ENCODE data around the gene TNN.

Gene TNN

DNA sequence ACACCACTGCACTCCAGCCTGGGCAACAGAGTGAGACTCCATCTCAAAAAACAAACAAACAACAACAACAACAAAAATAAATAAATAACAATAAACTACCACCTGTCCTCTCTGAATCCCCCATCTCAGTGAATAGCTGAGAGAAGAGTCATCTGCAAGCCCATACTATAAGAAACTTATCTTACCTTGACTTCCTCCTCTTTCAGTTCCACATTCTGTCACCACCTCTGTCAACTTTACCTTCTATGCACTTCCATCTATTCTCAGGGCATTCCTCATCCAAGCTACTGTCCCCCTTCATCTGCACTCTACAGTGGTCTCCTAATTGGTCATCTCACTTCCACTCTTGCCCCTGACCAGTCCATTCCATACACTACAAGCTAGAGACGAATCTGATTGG, 66.9 kb downstream of the TNN start:
- Histone ChIP-seq H3K4me1 (ENCODE audit: low read length) (peaks cover 15% of the 10 kb centered on the region), H3K4me3 (ENCODE audit: low read length) (no peak overlapping the region), H3K9me3 (ENCODE audit: insufficient read depth, low read length) (no peaks in the 10 kb centered on the region), H3K4me2 (ENCODE audit: low read length) (0 out of 2 replicates have a peak overlapping the region, but pooled peaks have one; percentile 1), H3K79me2 (ENCODE audit: low read length) (no peaks in the 10 kb centered on the region), H3K36me3 (replicated peaks; ENCODE audit: low read depth, low read length) (no peaks in the 10 kb centered on the region), H4K20me1 (ENCODE audit: insufficient read depth, low read length) (no peaks in the 10 kb centered on the region), H2AFZ (ENCODE audit: low read depth, low read length) (no peak overlapping the region), H3K27ac (ENCODE audit: low read length) (no peak overlapping the region), H3K9ac (ENCODE audit: low read length) (no peak overlapping the region), H3K27me3 (ENCODE audit: low read depth, low read length) (peaks cover 58% of the 10 kb centered on the region)
- TF ChIP-seq, protein P1, sequence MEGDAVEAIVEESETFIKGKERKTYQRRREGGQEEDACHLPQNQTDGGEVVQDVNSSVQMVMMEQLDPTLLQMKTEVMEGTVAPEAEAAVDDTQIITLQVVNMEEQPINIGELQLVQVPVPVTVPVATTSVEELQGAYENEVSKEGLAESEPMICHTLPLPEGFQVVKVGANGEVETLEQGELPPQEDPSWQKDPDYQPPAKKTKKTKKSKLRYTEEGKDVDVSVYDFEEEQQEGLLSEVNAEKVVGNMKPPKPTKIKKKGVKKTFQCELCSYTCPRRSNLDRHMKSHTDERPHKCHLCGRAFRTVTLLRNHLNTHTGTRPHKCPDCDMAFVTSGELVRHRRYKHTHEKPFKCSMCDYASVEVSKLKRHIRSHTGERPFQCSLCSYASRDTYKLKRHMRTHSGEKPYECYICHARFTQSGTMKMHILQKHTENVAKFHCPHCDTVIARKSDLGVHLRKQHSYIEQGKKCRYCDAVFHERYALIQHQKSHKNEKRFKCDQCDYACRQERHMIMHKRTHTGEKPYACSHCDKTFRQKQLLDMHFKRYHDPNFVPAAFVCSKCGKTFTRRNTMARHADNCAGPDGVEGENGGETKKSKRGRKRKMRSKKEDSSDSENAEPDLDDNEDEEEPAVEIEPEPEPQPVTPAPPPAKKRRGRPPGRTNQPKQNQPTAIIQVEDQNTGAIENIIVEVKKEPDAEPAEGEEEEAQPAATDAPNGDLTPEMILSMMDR (IDR thresholded peaks at IDR 0.05; ENCODE audit: low read depth, low read length), result no peak

DNA sequence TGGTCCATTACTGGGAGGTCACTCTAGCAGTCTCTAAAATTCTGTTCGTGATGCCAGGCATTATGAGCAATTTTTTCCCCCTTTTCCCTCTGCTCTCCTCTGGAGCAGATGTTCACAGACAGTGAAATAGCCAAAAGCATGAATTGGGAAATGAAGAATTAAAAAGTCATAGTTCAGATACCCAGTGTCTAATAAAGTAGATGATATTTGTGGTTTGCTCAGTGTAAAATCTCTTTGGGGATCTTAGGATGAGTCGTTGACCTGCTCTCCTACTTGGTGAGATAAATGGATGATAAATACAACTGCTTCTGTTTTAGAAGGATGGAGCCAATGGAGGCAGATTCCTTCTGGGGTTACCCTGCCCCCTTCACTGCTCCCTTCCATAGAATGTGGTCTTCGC, 68.6 kb downstream of the TNN start:
- no peak overlapping the region for H2AFZ ChIP-seq (ENCODE audit: low read depth, low read length)
- H3K27ac ChIP-seq (ENCODE audit: low read length), result no peak overlapping the region
- H3K27me3 ChIP-seq (ENCODE audit: low read depth, low read length), result peaks cover 67% of the 10 kb centered on the region
- peaks cover 10% of the 10 kb centered on the region for H3K4me1 ChIP-seq (ENCODE audit: low read length)
- no peaks in the 10 kb centered on the region for H3K79me2 ChIP-seq (ENCODE audit: low read length)
- H4K20me1 ChIP-seq (ENCODE audit: insufficient read depth, low read length), result no peaks in the 10 kb centered on the region
- H3K4me3 ChIP-seq (ENCODE audit: low read length), result no peak overlapping the region
- H3K4me2 ChIP-seq (ENCODE audit: low read length), result no peak overlapping the region
- H3K9ac ChIP-seq (ENCODE audit: low read length), result no peak overlapping the region
- TF ChIP-seq EZH2phosphoT487 (IDR thresholded peaks at IDR 0.05; ENCODE audit: low read depth), result no peak
- TF ChIP-seq, protein P1 (IDR thresholded peaks at IDR 0.05; ENCODE audit: low read depth, low read length), result no peak
- no peaks in the 10 kb centered on the region for H3K36me3 ChIP-seq (replicated peaks; ENCODE audit: low read depth, low read length)
- H3K9me3 ChIP-seq (ENCODE audit: insufficient read depth, low read length), result no peaks in the 10 kb centered on the region

DNA sequence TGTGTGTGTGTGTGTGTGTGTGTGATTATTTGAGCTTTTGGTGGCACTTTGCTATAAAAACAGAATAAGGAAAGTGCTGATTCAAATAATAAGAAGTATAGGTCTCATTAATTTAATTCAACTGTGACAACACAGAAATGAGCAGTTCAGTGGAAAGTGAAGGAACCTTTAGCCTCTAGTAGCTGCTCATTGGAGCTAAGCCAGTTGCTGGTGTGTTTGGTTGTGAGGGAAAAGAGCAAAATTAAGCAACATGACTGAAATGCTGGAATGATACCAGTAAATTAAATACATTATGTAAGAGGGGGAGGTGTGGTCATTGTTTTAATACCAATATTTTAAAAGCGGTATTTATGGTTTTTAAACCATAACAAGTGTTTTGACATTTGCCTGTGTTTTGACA, 69.7 kb downstream of the TNN start:
- Histone ChIP-seq H4K20me1 (ENCODE audit: insufficient read depth, low read length) (no peaks in the 10 kb centered on the region), H3K27me3 (ENCODE audit: low read depth, low read length) (peaks cover 73% of the 10 kb centered on the region), H2AFZ (ENCODE audit: low read depth, low read length) (no peak overlapping the region), H3K27ac (ENCODE audit: low read length) (no peak overlapping the region), H3K9ac (ENCODE audit: low read length) (no peak overlapping the region), H3K9me3 (ENCODE audit: insufficient read depth, low read length) (no peaks in the 10 kb centered on the region), H3K36me3 (replicated peaks; ENCODE audit: low read depth, low read length) (no peaks in the 10 kb centered on the region), H3K4me2 (ENCODE audit: low read length) (no peak overlapping the region), H3K4me3 (ENCODE audit: low read length) (no peak overlapping the region), H3K79me2 (ENCODE audit: low read length) (no peaks in the 10 kb centered on the region), H3K4me1 (ENCODE audit: low read length) (peaks cover 15% of the 10 kb centered on the region)
- TF ChIP-seq EZH2phosphoT487 (IDR thresholded peaks at IDR 0.05; ENCODE audit: low read depth), result no peak
- TF ChIP-seq, protein P1 (IDR thresholded peaks at IDR 0.05; ENCODE audit: low read depth, low read length), result no peak

DNA sequence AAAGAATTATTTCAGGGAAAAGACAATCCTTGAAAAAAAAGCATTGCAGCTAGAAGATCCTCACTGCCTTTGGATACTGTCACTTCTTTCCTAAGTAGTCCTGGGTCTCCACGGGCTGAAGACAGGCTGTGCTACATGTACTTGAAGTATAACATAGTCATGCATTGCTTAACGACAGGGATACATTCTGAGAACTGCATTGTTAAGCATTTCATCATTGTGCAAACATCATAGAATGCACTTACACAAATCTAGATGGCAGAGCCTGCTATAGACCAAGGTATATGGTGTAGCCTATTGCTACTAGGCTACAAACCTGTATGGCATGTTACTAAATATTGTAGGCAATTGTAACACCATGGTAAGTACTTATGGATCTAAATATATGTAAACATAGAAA, 70.9 kb downstream of the TNN start:
- Histone ChIP-seq H2AFZ (ENCODE audit: low read depth, low read length) (no peak overlapping the region), H3K79me2 (ENCODE audit: low read length) (no peaks in the 10 kb centered on the region), H3K4me2 (ENCODE audit: low read length) (no peak overlapping the region), H3K9me3 (ENCODE audit: insufficient read depth, low read length) (no peaks in the 10 kb centered on the region), H3K4me3 (ENCODE audit: low read length) (no peak overlapping the region), H3K4me1 (ENCODE audit: low read length) (peaks cover 15% of the 10 kb centered on the region), H3K36me3 (replicated peaks; ENCODE audit: low read depth, low read length) (no peaks in the 10 kb centered on the region), H3K9ac (ENCODE audit: low read length) (no peak overlapping the region), H3K27me3 (ENCODE audit: low read depth, low read length) (peaks cover 71% of the 10 kb centered on the region), H4K20me1 (ENCODE audit: insufficient read depth, low read length) (no peaks in the 10 kb centered on the region), H3K27ac (ENCODE audit: low read length) (no peak overlapping the region)
- TF ChIP-seq EZH2phosphoT487 (IDR thresholded peaks at IDR 0.05; ENCODE audit: low read depth), result no peak
- TF ChIP-seq, protein P1 (IDR thresholded peaks at IDR 0.05; ENCODE audit: low read depth, low read length), result no peak

All from OCI-LY3 (cell line).